ENCODE data around the gene CASD1. TPM values are rescaled to one million over a fixed set of nuclear protein-coding genes. Genes with fewer than 3 reads are reported as not detected.

Gene CASD1
- total RNA-seq, 4 donors from 2014 or later, result 21.7 to 73.7 (median 63.3) TPM

GRCh38 chr7:94559972-94560371, 50.4 kb downstream of the CASD1 start:
- Histone ChIP-seq H3K27me3 (no peaks in the 10 kb centered on the region), H3K4me1 (no peaks in the 10 kb centered on the region), H3K27ac (no peak overlapping the region), H3K4me3 (no peak overlapping the region), H3K9me3 (no peaks in the 10 kb centered on the region), H3K36me3 (peaks cover 0 to 13% (median 0%) of the 10 kb centered on the region in 4 donors)
- intact Hi-C loops (cut with DNase I; ENCODE audit: low total_unique reads) (no loop called here), in situ Hi-C loops (cut with MboI; ENCODE audit: low pct_ligation_motif_present in 1 of 4, low pct_unique_long_range_greater_than_20kb in 1 of 4, low sequenced_read_pairs in 3 of 4) (no loop called here)
- TF ChIP-seq POLR2AphosphoS5 (IDR thresholded peaks at IDR 0.05) (no peak), POLR2A (IDR thresholded peaks at IDR 0.05) (no peak), CTCF (IDR thresholded peaks at IDR 0.05) (no peak), EP300 (IDR thresholded peaks at IDR 0.05; ENCODE audit: low read depth) (no peak)
- no peak for DNase-seq
- 49 to 50% methylated on average over 1 of the region's 1 CpG for WGBS, 2 donors (ENCODE audit: low coverage in 1 of 2)

GRCh38 chr7:94561841-94562514, 52.4 kb downstream of the CASD1 start:
- H3K27ac ChIP-seq, result no peak overlapping the region
- WGBS, 2 donors (ENCODE audit: low coverage in 1 of 2), result 93 to 97% methylated on average over 2 of the region's 2 CpGs
- intact Hi-C loops (cut with DNase I; ENCODE audit: low total_unique reads), result no loop called here

GRCh38 chr7:94562525-94562924, 52.9 kb downstream of the CASD1 start:
- WGBS, 2 donors (ENCODE audit: low coverage in 1 of 2), result 63 to 90% methylated on average over 2 to 3 of the region's 3 CpGs
- DNase-seq, result no peak
- TF ChIP-seq CTCF (IDR thresholded peaks at IDR 0.05) (no peak), POLR2A (IDR thresholded peaks at IDR 0.05) (no peak), POLR2AphosphoS5 (IDR thresholded peaks at IDR 0.05) (no peak), EP300 (IDR thresholded peaks at IDR 0.05; ENCODE audit: low read depth) (no peak)
- intact Hi-C loops (cut with DNase I; ENCODE audit: low total_unique reads), result no loop called here
- Histone ChIP-seq H3K9me3 (no peaks in the 10 kb centered on the region), H3K36me3 (no peaks in the 10 kb centered on the region), H3K4me3 (no peak overlapping the region), H3K27me3 (no peaks in the 10 kb centered on the region), H3K4me1 (no peaks in the 10 kb centered on the region), H3K27ac (no peak overlapping the region)
- in situ Hi-C loops (cut with MboI; ENCODE audit: low pct_ligation_motif_present in 1 of 4, low pct_unique_long_range_greater_than_20kb in 1 of 4, low sequenced_read_pairs in 3 of 4), result no loop called here

More at GRCh38 chr7:94561841-94562514, 52.4 kb downstream of the CASD1 start:
- TF ChIP-seq CTCF (IDR thresholded peaks at IDR 0.05) (no peak), POLR2AphosphoS5 (IDR thresholded peaks at IDR 0.05) (no peak), POLR2A (IDR thresholded peaks at IDR 0.05) (no peak), EP300 (IDR thresholded peaks at IDR 0.05; ENCODE audit: low read depth) (no peak)
- in situ Hi-C loops (cut with MboI; ENCODE audit: low pct_ligation_motif_present in 1 of 4, low pct_unique_long_range_greater_than_20kb in 1 of 4, low sequenced_read_pairs in 3 of 4), result no loop called here
- no peak overlapping the region for H3K4me3 ChIP-seq
- H3K9me3 ChIP-seq, result no peaks in the 10 kb centered on the region
- no peaks in the 10 kb centered on the region for H3K27me3 ChIP-seq
- H3K4me1 ChIP-seq, result no peaks in the 10 kb centered on the region
- H3K36me3 ChIP-seq, result peaks cover 0 to 2% (median 0%) of the 10 kb centered on the region in 4 donors
- DNase-seq, result no peak

- whole genome bisulfite sequencing, 2 donors (ENCODE audit: low coverage in 1 of 2), result 90 to 93% methylated on average over 2 to 4 of the region's 4 CpGs
- intact Hi-C loops (cut with DNase I; ENCODE audit: low total_unique reads), result no loop called here
Measured at GRCh38 chr7:94565247-94565894, 55.8 kb downstream of the CASD1 start.

More at GRCh38 chr7:94565247-94565894, 55.8 kb downstream of the CASD1 start:
- in situ Hi-C loops (cut with MboI; ENCODE audit: low pct_ligation_motif_present in 1 of 4, low pct_unique_long_range_greater_than_20kb in 1 of 4, low sequenced_read_pairs in 3 of 4), result no loop called here
- H3K9me3 ChIP-seq, result no peaks in the 10 kb centered on the region
- no peaks in the 10 kb centered on the region for H3K27me3 ChIP-seq
- H3K27ac ChIP-seq, result no peak overlapping the region
- TF ChIP-seq POLR2A (IDR thresholded peaks at IDR 0.05) (no peak), CTCF (IDR thresholded peaks at IDR 0.05) (no peak), POLR2AphosphoS5 (IDR thresholded peaks at IDR 0.05) (no peak), EP300 (IDR thresholded peaks at IDR 0.05; ENCODE audit: low read depth) (no peak)
- no peak overlapping the region for H3K4me3 ChIP-seq
- no peaks in the 10 kb centered on the region for H3K36me3 ChIP-seq
- H3K4me1 ChIP-seq, result no peaks in the 10 kb centered on the region
- no peak for DNase-seq

Data from transverse colon (tissue), 4 donors.